DND-41 (cell line): Measurements from ENCODE around the gene PFDN1.

Experiments used
- CTCF ChIP-seq: IDR thresholded peaks from 2 replicates; pipeline ENCODE4 v1.5.1; 2012; ENCODE audit warnings: borderline replicate concordance, low read length, moderate library complexity, mild to moderate bottlenecking; ENCODE audit not compliant: poor library complexity, severe bottlenecking; ENCODE audit errors: extremely low read depth
- EZH2 ChIP-seq: IDR thresholded peaks from 3 replicates; pipeline ENCODE4 v1.6.1; 2012; ENCODE audit warnings: borderline replicate concordance, low read depth, mild to moderate bottlenecking, moderate library complexity, low read length, inconsistent platforms; ENCODE audit not compliant: severe bottlenecking

GRCh38 chr5:140243706-140244250, 59.1 kb downstream of the PFDN1 start:
- TF ChIP-seq CTCF (no peak), EZH2 (no peak)
